K562 (cell line): ENCODE measurements around the gene KIAA0319L. TPM values are rescaled to one million over a fixed set of nuclear protein-coding genes. Genes with fewer than 3 reads are reported as not detected.

Experiments
- AFF1 ChIP-seq, 2 experiments: fragments of 450-650 bp; IDR thresholded peaks; 2 replicates each; pipeline ENCODE4 v1.6.1; 2018; ENCODE audit warnings: mild to moderate bottlenecking in 2 of 2, low read depth in 1 of 2; ENCODE audit not compliant: partially characterized antibody in 2 of 2
- CCNT2 ChIP-seq: IDR thresholded peaks from 2 replicates; pipeline ENCODE4 v1.6.1; 2011; ENCODE audit warnings: borderline replicate concordance, low read depth, mild to moderate bottlenecking, moderate library complexity, mixed read lengths, low read length; ENCODE audit not compliant: insufficient read length; ENCODE audit errors: extremely low read depth
- CEBPG ChIP-seq, 3 experiments: fragments of 200-800 bp in 1 of 3; sonication (Bioruptor generic) in 1 of 3; sonication (generic) in 1 of 3; formaldehyde crosslinking in 1 of 3; IDR thresholded peaks in 2 of 3; conservative IDR thresholded peaks in 1 of 3; 2 replicates each; pipeline versions ENCODE4 v1.6.1 to v1.8.0; 2016 to 2022; ENCODE audit warnings: missing compliant biosample characterization in 2 of 3, missing genetic modification characterization in 2 of 3, mild to moderate bottlenecking in 1 of 3, missing genetic modification reagents in 1 of 3
- COPS2 ChIP-seq: fragments of 450-650 bp; conservative IDR thresholded peaks from 2 replicates; pipeline ENCODE4 v1.6.1; 2016; ENCODE audit warnings: mild to moderate bottlenecking, moderate library complexity
- GATA2 ChIP-seq: sonication (generic); formaldehyde crosslinking; IDR thresholded peaks from 2 replicates; pipeline ENCODE4 v1.4.0; 2020; ENCODE audit warnings: mild to moderate bottlenecking, missing genetic modification reagents
- HNRNPH1 ChIP-seq: fragments of 200-400 bp; formaldehyde crosslinking; optimal IDR thresholded peaks from 2 replicates; pipeline ENCODE3; 2017; ENCODE audit warnings: low read depth, mild to moderate bottlenecking, low read length, moderate library complexity
- JUN ChIP-seq, 2 experiments: sonication (generic) in 1 of 2; formaldehyde crosslinking in 1 of 2; IDR thresholded peaks; 2 replicates each; pipeline versions ENCODE4 v1.6.1 to v1.8.0; 2012 to 2022; ENCODE audit warnings: borderline replicate concordance in 2 of 2, mild to moderate bottlenecking in 2 of 2, improper control_type of control experiment in 1 of 2, low read depth in 1 of 2, low read length in 1 of 2, missing genetic modification reagents in 1 of 2
- KDM2B ChIP-seq: fragments of 250-450 bp; sonication (Bioruptor Pico); IDR thresholded peaks from 2 replicates; pipeline ENCODE4 v1.8.0; 2021; ENCODE audit warnings: mild to moderate bottlenecking, moderate library complexity
- LARP7 ChIP-seq: fragments of 450-650 bp; IDR thresholded peaks from 2 replicates; pipeline ENCODE4 v1.6.1; 2016
- NFIC ChIP-seq: fragments of 450-650 bp; IDR thresholded peaks from 2 replicates; pipeline ENCODE4 v1.6.1; 2017; ENCODE audit warnings: mild to moderate bottlenecking, inconsistent platforms
- NR1H2 ChIP-seq: sonication (generic); formaldehyde crosslinking; IDR thresholded peaks from 2 replicates; pipeline ENCODE4 v1.4.0; 2020; ENCODE audit warnings: mild to moderate bottlenecking, missing genetic modification reagents
- NR2C1 ChIP-seq, 2 experiments: fragments of 450-650 bp; IDR thresholded peaks; 2 replicates each; pipeline ENCODE4 v1.6.1; 2017; ENCODE audit warnings: mild to moderate bottlenecking in 2 of 2, antibody characterized with exemption in 1 of 2, inconsistent platforms in 1 of 2, missing compliant biosample characterization in 1 of 2, missing genetic modification characterization in 1 of 2
- SMARCC2 ChIP-seq: fragments of 450-650 bp; IDR thresholded peaks from 2 replicates; pipeline ENCODE4 v1.6.1; 2017; ENCODE audit warnings: antibody characterized with exemption, moderate library complexity, mild to moderate bottlenecking, low read depth
- SNRNP70 ChIP-seq: fragments of 200-400 bp; formaldehyde crosslinking; optimal IDR thresholded peaks from 2 replicates; pipeline ENCODE3; 2017; ENCODE audit warnings: low read depth, low read length
- SPI1 ChIP-seq: IDR thresholded peaks from 2 replicates; pipeline ENCODE4 v1.6.1; 2011; ENCODE audit warnings: low read depth, low read length, control low read depth, borderline replicate concordance
- TAF15 ChIP-seq: fragments of 200-400 bp; formaldehyde crosslinking; IDR thresholded peaks from 2 replicates; pipeline ENCODE4 v1.6.1; 2017; ENCODE audit warnings: mild to moderate bottlenecking, low read depth, low read length, moderate library complexity
- TARDBP ChIP-seq: fragments of 450-650 bp; IDR thresholded peaks from 2 replicates; pipeline ENCODE4 v1.6.1; 2016
- ZBTB1 ChIP-seq: sonication (generic); formaldehyde crosslinking; IDR thresholded peaks from 2 replicates; pipeline ENCODE4 v1.8.1; 2023; ENCODE audit warnings: missing genetic modification reagents, low read depth, mild to moderate bottlenecking, borderline replicate concordance
- ZNF507 ChIP-seq: conservative IDR thresholded peaks from 2 replicates; pipeline ENCODE4 v1.6.1; 2017; ENCODE audit warnings: missing genetic modification characterization, missing compliant biosample characterization
- polyA plus RNA-seq, 8 experiments: library from polyadenylated mRNA; depleted of rRNA in 4 of 8; stranded (reverse) in 5 of 8; unstranded in 3 of 8; fragments of >200 nt; fragmentation: Nextera tagmentation in 2 of 8; fragmentation: Illumina TruSeq in 1 of 8; extraction: Ambion mirVana in 2 of 8; extraction: Trizol in 1 of 8; gene quantifications; 2 replicates each; pipeline versions ENCODE4 v1.2.1 to v1.2.3, GENCODE V29; 2011 to 2014; ENCODE audit warnings: inconsistent platforms in 1 of 8, missing spikeins in 1 of 8
- total RNA-seq, 7 experiments: library from RNA; depleted of rRNA in 6 of 7; stranded (reverse); fragments of >200 nt in 6 of 7; fragmentation: Illumina TruSeq in 2 of 7; extraction: Trizol in 2 of 7; gene quantifications; 2 replicates each; pipeline versions ENCODE4 v1.2.1 to v1.2.3, GENCODE V29; 2011 to 2021; ENCODE audit warnings: low replicate concordance in 1 of 7
- TF ChIP-seq, protein P1 (sequence below): fragments of 450-650 bp; IDR thresholded peaks from 2 replicates; pipeline ENCODE4 v1.6.1; 2017; ENCODE audit warnings: antibody characterized with exemption
- TF ChIP-seq, protein P2 (sequence below): IDR thresholded peaks from 2 replicates; pipeline ENCODE4 v1.6.1; 2014; ENCODE audit warnings: antibody characterized with exemption

Gene KIAA0319L
- total and polyA plus RNA-seq, 9 of the 15 experiments (the other 6 are each of a cell fraction or from before 2014, with no cell fraction given), result 2.4 to 51.7 (median 27.4) TPM

DNA sequence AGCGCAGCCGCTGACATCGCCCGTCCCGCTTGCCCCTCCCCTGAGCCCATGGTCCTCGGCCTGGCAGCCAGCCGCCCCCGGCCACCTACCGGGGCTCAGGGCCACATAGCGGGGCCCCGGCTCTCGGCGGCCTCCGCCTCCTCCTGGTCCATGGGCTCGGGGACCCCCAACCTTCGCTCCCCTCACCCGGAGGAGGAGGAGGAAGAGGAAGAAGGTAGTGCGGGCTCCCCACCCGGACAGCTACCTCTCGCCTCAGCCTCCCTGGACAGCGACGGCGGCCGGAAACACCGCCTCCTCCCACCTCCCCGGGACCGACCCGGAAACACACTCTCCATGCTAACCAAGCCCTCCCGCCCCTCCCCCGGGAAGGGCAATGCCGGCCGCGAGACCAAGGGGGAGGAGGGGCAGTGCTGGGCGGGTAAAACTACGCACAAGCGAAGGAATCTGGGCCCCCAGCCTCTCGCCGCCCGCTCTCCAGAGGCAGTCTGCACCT lies at the start of gene KIAA0319L (continued):
- TF ChIP-seq CCNT2, result peak; percentile 29
- TF ChIP-seq, protein P1, sequence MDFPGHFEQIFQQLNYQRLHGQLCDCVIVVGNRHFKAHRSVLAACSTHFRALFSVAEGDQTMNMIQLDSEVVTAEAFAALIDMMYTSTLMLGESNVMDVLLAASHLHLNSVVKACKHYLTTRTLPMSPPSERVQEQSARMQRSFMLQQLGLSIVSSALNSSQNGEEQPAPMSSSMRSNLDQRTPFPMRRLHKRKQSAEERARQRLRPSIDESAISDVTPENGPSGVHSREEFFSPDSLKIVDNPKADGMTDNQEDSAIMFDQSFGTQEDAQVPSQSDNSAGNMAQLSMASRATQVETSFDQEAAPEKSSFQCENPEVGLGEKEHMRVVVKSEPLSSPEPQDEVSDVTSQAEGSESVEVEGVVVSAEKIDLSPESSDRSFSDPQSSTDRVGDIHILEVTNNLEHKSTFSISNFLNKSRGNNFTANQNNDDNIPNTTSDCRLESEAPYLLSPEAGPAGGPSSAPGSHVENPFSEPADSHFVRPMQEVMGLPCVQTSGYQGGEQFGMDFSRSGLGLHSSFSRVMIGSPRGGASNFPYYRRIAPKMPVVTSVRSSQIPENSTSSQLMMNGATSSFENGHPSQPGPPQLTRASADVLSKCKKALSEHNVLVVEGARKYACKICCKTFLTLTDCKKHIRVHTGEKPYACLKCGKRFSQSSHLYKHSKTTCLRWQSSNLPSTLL, result no peak
- 0 out of 2 replicates have a peak, but pooled peaks have one; percentile 54 for TF ChIP-seq LARP7
- no peak for TF ChIP-seq CEBPG (CRISPR knock-in tag; IDR thresholded peaks at IDR 0.05)
- no peak for TF ChIP-seq CEBPG (tag; conservative IDR thresholded peaks at IDR 0.05 in 1 of 2, IDR thresholded peaks at IDR 0.05 in 1 of 2)
- TF ChIP-seq AFF1 (IDR thresholded peaks at IDR 0.05; ENCODE audit: low read depth in 1 of 2, partially characterized antibody in 2 of 2), result peak in 1 of 2 experiments; percentile 28
- no peak for TF ChIP-seq COPS2
- no peak for TF ChIP-seq SMARCC2
- no peak for TF ChIP-seq GATA2 (CRISPR knock-in tag)
- no peak for TF ChIP-seq NFIC
- TF ChIP-seq ZBTB1 (CRISPR knock-in tag), result no peak; the same call in 1 of the 2 replicates
- 0 out of 2 replicates have a peak, but pooled peaks have one; percentile 11 for TF ChIP-seq TARDBP
- TF ChIP-seq NR2C1 (IDR thresholded peaks at IDR 0.05), result no peak
- no peak for TF ChIP-seq NR2C1 (tag; IDR thresholded peaks at IDR 0.05)
- no peak for TF ChIP-seq SPI1
- TF ChIP-seq, protein P2, sequence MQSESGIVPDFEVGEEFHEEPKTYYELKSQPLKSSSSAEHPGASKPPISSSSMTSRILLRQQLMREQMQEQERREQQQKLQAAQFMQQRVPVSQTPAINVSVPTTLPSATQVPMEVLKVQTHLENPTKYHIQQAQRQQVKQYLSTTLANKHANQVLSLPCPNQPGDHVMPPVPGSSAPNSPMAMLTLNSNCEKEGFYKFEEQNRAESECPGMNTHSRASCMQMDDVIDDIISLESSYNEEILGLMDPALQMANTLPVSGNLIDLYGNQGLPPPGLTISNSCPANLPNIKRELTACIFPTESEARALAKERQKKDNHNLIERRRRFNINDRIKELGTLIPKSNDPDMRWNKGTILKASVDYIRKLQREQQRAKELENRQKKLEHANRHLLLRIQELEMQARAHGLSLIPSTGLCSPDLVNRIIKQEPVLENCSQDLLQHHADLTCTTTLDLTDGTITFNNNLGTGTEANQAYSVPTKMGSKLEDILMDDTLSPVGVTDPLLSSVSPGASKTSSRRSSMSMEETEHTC, result no peak
- TF ChIP-seq TAF15, result no peak
- no peak for TF ChIP-seq ZNF507 (tag)
- no peak for TF ChIP-seq KDM2B
- TF ChIP-seq SNRNP70, result no peak
- no peak for TF ChIP-seq NR1H2 (CRISPR knock-in tag)
- 0 out of 2 replicates have a peak, but pooled peaks have one; percentile 6 for TF ChIP-seq JUN (IDR thresholded peaks at IDR 0.05; ENCODE audit: borderline replicate concordance, low read depth, low read length)
- peak; percentile 57; the same call in 1 of the 2 replicates for TF ChIP-seq JUN (CRISPR knock-in tag; IDR thresholded peaks at IDR 0.05; ENCODE audit: borderline replicate concordance)
- TF ChIP-seq HNRNPH1, result no peak
